GM21717 (cell line): ENCODE data around the gene SAFB2.
"Not testable (repeated sequence)": the region's sequence is repeated elsewhere in the genome, so short reads cannot be mapped to it uniquely, and the experiment has no call there.

ENCODE experiments used
- ATAC-seq: cut with Tn5 transposase; IDR thresholded peaks from one replicate; pipeline ENCODE4 v1.9.1; 2021; ENCODE audit warnings: mild to moderate bottlenecking, moderate library complexity; ENCODE audit not compliant: unreplicated experiment

Gene SAFB2

GRCh38 chr19:5608766-5609165, 13.8 kb downstream of the SAFB2 start:
- not testable (repeated sequence) for ATAC-seq

GRCh38 chr19:5608291-5608690, 14.3 kb downstream of the SAFB2 start:
- no peak for ATAC-seq

GRCh38 chr19:5607318-5608275, 15.0 kb downstream of the SAFB2 start:
- ATAC-seq, result no peak

GRCh38 chr19:5605362-5605761, 17.2 kb downstream of the SAFB2 start:
- no peak for ATAC-seq

- ATAC-seq, result no peak
Measured at GRCh38 chr19:5603626-5604025, 18.9 kb downstream of the SAFB2 start.

GRCh38 chr19:5600797-5601196, 21.8 kb downstream of the SAFB2 start:
- no peak for ATAC-seq

GRCh38 chr19:5595745-5596144, 26.8 kb downstream of the SAFB2 start:
- ATAC-seq, result no peak

- ATAC-seq, result no peak
Measured at GRCh38 chr19:5595129-5595528, 27.4 kb downstream of the SAFB2 start.

- no peak for ATAC-seq
Measured at GRCh38 chr19:5594521-5594950, 28.0 kb downstream of the SAFB2 start.

GRCh38 chr19:5593343-5594255, 29.0 kb downstream of the SAFB2 start:
- no peak for ATAC-seq

- no peak for ATAC-seq
Measured at GRCh38 chr19:5592531-5593342, 29.8 kb downstream of the SAFB2 start.

- ATAC-seq, result no peak
Measured at GRCh38 chr19:5591476-5591875, 31.1 kb downstream of the SAFB2 start.

- no peak for ATAC-seq
Measured at GRCh38 chr19:5590865-5591154, 31.8 kb downstream of the SAFB2 start.

GRCh38 chr19:5590151-5590864, 32.3 kb downstream of the SAFB2 start:
- no peak for ATAC-seq

GRCh38 chr19:5588906-5589676, 33.5 kb downstream of the SAFB2 start:
- ATAC-seq, result no peak

GRCh38 chr19:5588441-5588840, 34.1 kb downstream of the SAFB2 start:
- ATAC-seq, result no peak

GRCh38 chr19:5587661-5588060, 34.9 kb downstream of the SAFB2 start:
- no peak for ATAC-seq

GRCh38 chr19:5587071-5587455, 35.5 kb downstream of the SAFB2 start:
- no peak for ATAC-seq

- ATAC-seq, result no peak
Measured at GRCh38 chr19:5586300-5587070, 36.1 kb downstream of the SAFB2 start.
